GM12892 (cell line): ENCODE results near the gene BAIAP3.

Experiments
- DNase-seq: peaks from one replicate; pipeline ENCODE4 v3.0.0; 2011; ENCODE audit not compliant: insufficient read length
- FAIRE-seq: peaks from 2 replicates; lab custom pipeline; 2011; peaks lifted over from hg19 to GRCh38; lab: Jason Lieb, UNC
- POLR2A ChIP-seq: IDR thresholded peaks from 2 replicates; pipeline ENCODE4 v1.6.1; 2011; ENCODE audit warnings: low read depth, low read length, control low read depth
- POLR2AphosphoS5 ChIP-seq: IDR thresholded peaks from 2 replicates; pipeline ENCODE4 v1.6.1; 2011; ENCODE audit warnings: low read depth, low read length, control low read depth
- TAF1 ChIP-seq: IDR thresholded peaks from 2 replicates; pipeline ENCODE4 v1.6.1; 2011; ENCODE audit warnings: low read depth, mild to moderate bottlenecking, control low read depth, low read length, borderline replicate concordance

BAIAP3 gene

GRCh38 chr16:1380195-1380594 is 46.8 kb downstream of the BAIAP3 start:
- no peak for DNase-seq
- TF ChIP-seq POLR2AphosphoS5 = no peak
- no peak for TF ChIP-seq POLR2A
- no peak for TF ChIP-seq TAF1
- FAIRE-seq = no peak

GRCh38 chr16:1381612-1382406 is 48.4 kb downstream of the BAIAP3 start:
- FAIRE-seq (no peak), DNase-seq (no peak)
- no peak for TF ChIP-seq POLR2AphosphoS5
- TF ChIP-seq TAF1 = no peak
- TF ChIP-seq POLR2A = no peak

GRCh38 chr16:1383556-1383955 is 50.1 kb downstream of the BAIAP3 start:
- DNase-seq (no peak), FAIRE-seq (no peak)
- no peak for TF ChIP-seq POLR2A
- no peak for TF ChIP-seq POLR2AphosphoS5
- no peak for TF ChIP-seq TAF1

- TF ChIP-seq TAF1 (no peak), POLR2AphosphoS5 (no peak), POLR2A (no peak)
- no peak for FAIRE-seq
- DNase-seq = no peak
These were observed 51.8 kb downstream of the BAIAP3 start for GRCh38 chr16:1385232-1385631.

GRCh38 chr16:1387331-1387730 is 53.9 kb downstream of the BAIAP3 start:
- no peak for TF ChIP-seq POLR2A
- TF ChIP-seq TAF1 = no peak
- TF ChIP-seq POLR2AphosphoS5 = no peak
- no peak for FAIRE-seq
- no peak for DNase-seq

DNA sequence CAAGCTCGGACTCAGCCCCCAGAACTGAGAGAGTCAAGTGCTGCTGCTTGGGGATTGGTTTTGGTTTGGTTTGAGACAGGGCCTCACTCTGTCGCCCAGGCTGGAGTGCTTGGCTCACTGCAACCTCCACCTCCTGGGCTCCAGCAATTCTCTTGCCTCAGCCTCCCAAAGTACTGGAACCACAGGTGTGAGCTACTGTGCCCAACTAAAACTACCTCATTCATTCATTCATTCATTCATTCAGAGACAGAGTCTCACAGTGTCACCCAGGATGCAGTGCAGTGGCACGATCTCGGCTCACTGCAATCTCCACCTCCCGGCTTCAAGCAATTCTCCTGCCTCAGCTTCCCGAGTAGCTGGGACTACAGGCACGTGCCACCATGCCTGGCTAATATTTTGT is 56.3 kb downstream of the BAIAP3 start:
- FAIRE-seq (no peak), DNase-seq (no peak)
- no peak for TF ChIP-seq TAF1
- TF ChIP-seq POLR2AphosphoS5 = no peak
- no peak for TF ChIP-seq POLR2A

DNA sequence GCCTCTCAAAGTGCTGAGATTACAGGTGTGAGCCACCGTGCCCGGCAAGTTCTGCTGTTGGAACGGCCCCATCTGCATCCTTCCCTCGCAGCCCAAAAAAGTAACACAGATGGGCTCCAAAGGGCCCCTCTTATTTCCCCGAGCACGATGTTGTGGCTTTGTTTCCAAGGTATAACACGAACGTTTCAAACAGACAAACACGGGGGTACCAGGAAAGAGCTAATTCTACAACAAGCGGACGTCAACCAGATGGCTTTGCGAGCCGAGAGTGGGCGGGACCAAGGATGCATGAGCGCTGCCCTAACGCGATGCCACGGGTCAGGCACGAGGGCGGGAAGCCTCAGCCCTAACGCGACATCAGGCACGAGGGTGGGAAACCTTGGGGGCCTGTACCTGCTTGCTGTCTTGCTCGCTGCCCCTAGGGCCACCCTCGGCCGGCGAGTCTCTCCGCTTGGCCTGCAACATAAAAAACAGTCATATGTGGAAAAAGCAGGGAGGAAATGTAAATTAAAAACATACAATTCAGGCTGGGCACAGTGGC is 56.9 kb downstream of the BAIAP3 start:
- no peak for FAIRE-seq
- no peak for TF ChIP-seq POLR2A
- no peak for TF ChIP-seq POLR2AphosphoS5
- TF ChIP-seq TAF1 = no peak
- DNase-seq = no peak

DNA sequence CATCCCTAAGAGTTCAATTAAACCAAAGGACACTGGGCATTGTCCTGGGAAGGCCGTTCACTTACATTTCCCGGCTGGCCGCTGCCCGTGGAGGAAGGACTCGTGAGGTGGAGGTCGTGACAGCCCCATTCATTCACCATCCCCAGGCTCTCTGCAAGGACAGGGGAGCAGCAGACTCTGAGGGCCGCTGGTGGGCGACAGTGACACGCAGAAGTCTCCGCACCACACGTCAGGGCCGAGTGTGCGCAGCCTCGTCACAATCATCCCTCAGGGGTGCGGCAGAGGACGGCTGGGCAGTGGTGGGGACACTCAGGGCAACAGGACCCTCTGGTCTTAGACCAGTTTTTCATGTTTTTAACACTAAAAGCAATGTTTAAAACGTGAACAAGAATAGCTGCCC is 59.4 kb downstream of the BAIAP3 start:
- TF ChIP-seq TAF1 = no peak
- TF ChIP-seq POLR2AphosphoS5 = no peak
- no peak for TF ChIP-seq POLR2A
- DNase-seq (no peak), FAIRE-seq (no peak)

DNA sequence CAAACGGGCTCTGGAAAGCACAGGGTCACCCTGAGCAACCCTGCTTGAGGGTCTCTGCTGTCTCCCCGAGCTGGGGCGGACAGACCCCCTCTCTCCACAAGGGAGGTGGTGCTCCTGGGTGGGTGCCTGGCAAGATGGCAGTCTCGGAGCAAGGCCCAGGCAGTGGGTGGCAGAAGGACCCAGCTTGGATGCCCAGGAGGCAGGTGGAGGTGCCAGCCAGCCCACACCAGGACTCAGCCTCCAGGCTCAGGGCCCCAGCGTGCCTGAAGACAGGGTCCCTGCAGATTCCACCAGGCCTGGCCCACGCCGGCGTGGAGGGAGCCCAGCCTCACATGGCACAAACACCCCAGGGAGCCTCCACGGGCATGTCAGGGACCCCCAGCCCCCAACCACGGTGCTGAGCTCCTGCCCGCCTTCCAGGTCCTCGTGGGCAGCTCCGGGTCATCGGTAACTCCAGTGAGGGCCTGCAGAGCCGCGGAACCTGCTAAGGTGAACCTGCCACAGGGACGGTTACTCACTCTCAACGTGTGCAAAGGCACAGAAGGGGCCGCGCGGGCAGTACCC is 60.2 kb downstream of the BAIAP3 start:
- no peak for DNase-seq
- no peak for FAIRE-seq
- TF ChIP-seq POLR2AphosphoS5 (no peak), POLR2A (no peak)

GRCh38 chr16:1394367-1394951 is 61.0 kb downstream of the BAIAP3 start:
- FAIRE-seq (no peak), DNase-seq (no peak)
- no peak for TF ChIP-seq POLR2AphosphoS5
- no peak for TF ChIP-seq POLR2A

- DNase-seq = no peak
- FAIRE-seq = no peak
- TF ChIP-seq POLR2A (no peak), TAF1 (no peak), POLR2AphosphoS5 (no peak)
These were observed 62.1 kb downstream of the BAIAP3 start for GRCh38 chr16:1395444-1396031.
